GM23338 (cell line): ENCODE data around the gene HIF3A.

Experiments used
- EZH2 ChIP-seq: fragments of 200-600 bp; sonication (generic); IDR thresholded peaks from one replicate; pipeline ENCODE4 v1.8.0; 2017; ENCODE audit warnings: antibody characterized with exemption, mild to moderate bottlenecking, low read depth; ENCODE audit not compliant: unreplicated experiment
- POLR2AphosphoS5 ChIP-seq: IDR thresholded peaks from 2 replicates; pipeline ENCODE4 v1.6.1; 2016; ENCODE audit warnings: antibody characterized with exemption, low read depth
- TF ChIP-seq, protein P1 (sequence below), 2 experiments: fragments of 200-600 bp in 1 of 2; sonication (generic) in 1 of 2; conservative IDR thresholded peaks; 2 replicates each; pipeline versions ENCODE4 v1.5.1 to v1.6.1; 2016 to 2017; ENCODE audit warnings: antibody characterized with exemption in 2 of 2, low read depth in 2 of 2, mild to moderate bottlenecking in 2 of 2, moderate library complexity in 1 of 2
- TF ChIP-seq, protein P2 (sequence below): IDR thresholded peaks from one replicate; pipeline ENCODE4 v1.6.1; 2018; ENCODE audit warnings: antibody characterized with exemption; ENCODE audit not compliant: unreplicated experiment

DNA sequence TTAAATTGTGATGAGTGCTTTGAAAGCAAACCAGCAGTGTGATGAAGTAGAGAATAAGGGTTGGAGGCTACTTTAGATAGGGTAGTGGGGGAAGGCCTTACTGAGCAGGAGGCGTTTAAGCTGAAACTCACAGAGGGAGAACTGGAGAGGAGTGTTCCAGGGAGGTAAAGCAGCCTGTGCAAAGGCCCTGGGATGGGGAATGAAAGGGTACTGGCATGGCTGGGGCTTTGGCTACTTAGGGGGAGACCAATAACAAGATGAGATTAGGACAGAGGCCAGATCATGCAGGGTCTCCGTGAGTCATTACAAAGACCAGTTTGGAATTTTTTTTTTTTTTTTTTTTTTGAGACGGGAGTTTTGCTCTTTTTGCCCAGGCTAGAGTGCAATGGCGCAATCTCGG is 51.1 kb downstream of the HIF3A start:
- TF ChIP-seq EZH2: no peak
- TF ChIP-seq, protein P1, sequence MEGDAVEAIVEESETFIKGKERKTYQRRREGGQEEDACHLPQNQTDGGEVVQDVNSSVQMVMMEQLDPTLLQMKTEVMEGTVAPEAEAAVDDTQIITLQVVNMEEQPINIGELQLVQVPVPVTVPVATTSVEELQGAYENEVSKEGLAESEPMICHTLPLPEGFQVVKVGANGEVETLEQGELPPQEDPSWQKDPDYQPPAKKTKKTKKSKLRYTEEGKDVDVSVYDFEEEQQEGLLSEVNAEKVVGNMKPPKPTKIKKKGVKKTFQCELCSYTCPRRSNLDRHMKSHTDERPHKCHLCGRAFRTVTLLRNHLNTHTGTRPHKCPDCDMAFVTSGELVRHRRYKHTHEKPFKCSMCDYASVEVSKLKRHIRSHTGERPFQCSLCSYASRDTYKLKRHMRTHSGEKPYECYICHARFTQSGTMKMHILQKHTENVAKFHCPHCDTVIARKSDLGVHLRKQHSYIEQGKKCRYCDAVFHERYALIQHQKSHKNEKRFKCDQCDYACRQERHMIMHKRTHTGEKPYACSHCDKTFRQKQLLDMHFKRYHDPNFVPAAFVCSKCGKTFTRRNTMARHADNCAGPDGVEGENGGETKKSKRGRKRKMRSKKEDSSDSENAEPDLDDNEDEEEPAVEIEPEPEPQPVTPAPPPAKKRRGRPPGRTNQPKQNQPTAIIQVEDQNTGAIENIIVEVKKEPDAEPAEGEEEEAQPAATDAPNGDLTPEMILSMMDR (conservative IDR thresholded peaks at IDR 0.05; ENCODE audit: low read depth in 2 of 2): no peak
- TF ChIP-seq POLR2AphosphoS5: no peak
- TF ChIP-seq, protein P2, sequence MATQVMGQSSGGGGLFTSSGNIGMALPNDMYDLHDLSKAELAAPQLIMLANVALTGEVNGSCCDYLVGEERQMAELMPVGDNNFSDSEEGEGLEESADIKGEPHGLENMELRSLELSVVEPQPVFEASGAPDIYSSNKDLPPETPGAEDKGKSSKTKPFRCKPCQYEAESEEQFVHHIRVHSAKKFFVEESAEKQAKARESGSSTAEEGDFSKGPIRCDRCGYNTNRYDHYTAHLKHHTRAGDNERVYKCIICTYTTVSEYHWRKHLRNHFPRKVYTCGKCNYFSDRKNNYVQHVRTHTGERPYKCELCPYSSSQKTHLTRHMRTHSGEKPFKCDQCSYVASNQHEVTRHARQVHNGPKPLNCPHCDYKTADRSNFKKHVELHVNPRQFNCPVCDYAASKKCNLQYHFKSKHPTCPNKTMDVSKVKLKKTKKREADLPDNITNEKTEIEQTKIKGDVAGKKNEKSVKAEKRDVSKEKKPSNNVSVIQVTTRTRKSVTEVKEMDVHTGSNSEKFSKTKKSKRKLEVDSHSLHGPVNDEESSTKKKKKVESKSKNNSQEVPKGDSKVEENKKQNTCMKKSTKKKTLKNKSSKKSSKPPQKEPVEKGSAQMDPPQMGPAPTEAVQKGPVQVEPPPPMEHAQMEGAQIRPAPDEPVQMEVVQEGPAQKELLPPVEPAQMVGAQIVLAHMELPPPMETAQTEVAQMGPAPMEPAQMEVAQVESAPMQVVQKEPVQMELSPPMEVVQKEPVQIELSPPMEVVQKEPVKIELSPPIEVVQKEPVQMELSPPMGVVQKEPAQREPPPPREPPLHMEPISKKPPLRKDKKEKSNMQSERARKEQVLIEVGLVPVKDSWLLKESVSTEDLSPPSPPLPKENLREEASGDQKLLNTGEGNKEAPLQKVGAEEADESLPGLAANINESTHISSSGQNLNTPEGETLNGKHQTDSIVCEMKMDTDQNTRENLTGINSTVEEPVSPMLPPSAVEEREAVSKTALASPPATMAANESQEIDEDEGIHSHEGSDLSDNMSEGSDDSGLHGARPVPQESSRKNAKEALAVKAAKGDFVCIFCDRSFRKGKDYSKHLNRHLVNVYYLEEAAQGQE: no peak
